Measurements from ENCODE around the gene IFT122. TPM values are rescaled to one million over a fixed set of nuclear protein-coding genes. Genes with fewer than 3 reads are reported as not detected.

The IFT122 gene
- total RNA-seq, 2 experiments from 2014 or later, result 22.7 to 26.7 TPM

DNA sequence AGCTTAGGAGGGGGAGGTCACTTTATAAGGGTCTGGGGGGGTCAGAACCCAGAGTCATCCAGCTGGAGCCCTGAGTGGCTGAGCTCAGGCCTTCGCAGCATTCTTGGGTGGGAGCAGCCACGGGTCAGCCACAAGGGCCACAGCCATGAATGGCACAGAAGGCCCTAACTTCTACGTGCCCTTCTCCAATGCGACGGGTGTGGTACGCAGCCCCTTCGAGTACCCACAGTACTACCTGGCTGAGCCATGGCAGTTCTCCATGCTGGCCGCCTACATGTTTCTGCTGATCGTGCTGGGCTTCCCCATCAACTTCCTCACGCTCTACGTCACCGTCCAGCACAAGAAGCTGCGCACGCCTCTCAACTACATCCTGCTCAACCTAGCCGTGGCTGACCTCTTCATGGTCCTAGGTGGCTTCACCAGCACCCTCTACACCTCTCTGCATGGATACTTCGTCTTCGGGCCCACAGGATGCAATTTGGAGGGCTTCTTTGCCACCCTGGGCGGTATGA, 88.6 kb downstream of the IFT122 start, which contains the start of gene RHO:
Gene RHO, plus strand, starts transcription at position 51 of the 512 bp plus-strand sequence. Its CDS starts 95 bp downstream, at position 146.
- ChIA-PET CTCF (no interaction called here), POLR2A (no interaction called here)

DNA sequence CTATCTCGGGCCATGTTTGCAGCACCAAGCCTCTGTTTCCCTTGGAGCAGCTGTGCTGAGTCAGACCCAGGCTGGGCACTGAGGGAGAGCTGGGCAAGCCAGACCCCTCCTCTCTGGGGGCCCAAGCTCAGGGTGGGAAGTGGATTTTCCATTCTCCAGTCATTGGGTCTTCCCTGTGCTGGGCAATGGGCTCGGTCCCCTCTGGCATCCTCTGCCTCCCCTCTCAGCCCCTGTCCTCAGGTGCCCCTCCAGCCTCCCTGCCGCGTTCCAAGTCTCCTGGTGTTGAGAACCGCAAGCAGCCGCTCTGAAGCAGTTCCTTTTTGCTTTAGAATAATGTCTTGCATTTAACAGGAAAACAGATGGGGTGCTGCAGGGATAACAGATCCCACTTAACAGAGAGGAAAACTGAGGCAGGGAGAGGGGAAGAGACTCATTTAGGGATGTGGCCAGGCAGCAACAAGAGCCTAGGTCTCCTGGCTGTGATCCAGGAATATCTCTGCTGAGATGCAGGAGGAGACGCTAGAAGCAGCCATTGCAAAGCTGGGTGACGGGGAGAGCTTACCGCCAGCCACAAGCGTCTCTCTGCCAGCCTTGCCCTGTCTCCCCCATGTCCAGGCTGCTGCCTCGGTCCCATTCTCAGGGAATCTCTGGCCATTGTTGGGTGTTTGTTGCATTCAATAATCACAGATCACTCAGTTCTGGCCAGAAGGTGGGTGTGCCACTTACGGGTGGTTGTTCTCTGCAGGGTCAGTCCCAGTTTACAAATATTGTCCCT, 89.6 kb downstream of the IFT122 start:
- no peak overlapping the region for H3K27ac Mint-ChIP-seq
- ATAC-seq (ENCODE audit: poor library complexity) (no peak), DNase-seq (no peak)
- H3K9me3 Mint-ChIP-seq, result no peaks in the 10 kb centered on the region
- H3K36me3 Mint-ChIP-seq (ENCODE audit: low read depth), result no peaks in the 10 kb centered on the region
- Histone ChIP-seq H3K9me3 (ENCODE audit: control insufficient read depth in 1 of 2, insufficient read depth in 1 of 2, low read length in 2 of 2) (no peaks in the 10 kb centered on the region), H3K4me3 (ENCODE audit: low read length) (no peak overlapping the region), H3K36me3 (ENCODE audit: insufficient read depth, low read length) (no peaks in the 10 kb centered on the region), H3K4me1 (ENCODE audit: insufficient read depth, low read length) (peaks cover 3% of the 10 kb centered on the region), H3K27ac (ENCODE audit: low read depth in 1 of 2, low read length in 2 of 2) (no peak overlapping the region), H3K27me3 (ENCODE audit: control insufficient read depth in 1 of 2, insufficient read depth in 2 of 2, low read length in 2 of 2) (no peaks in the 10 kb centered on the region)
- no peaks in the 10 kb centered on the region for H3K27me3 Mint-ChIP-seq
- no peaks in the 10 kb centered on the region for H3K4me1 Mint-ChIP-seq (ENCODE audit: low read depth)
- POLR2A ChIA-PET, result no interaction called here
- no peak overlapping the region for H3K4me3 Mint-ChIP-seq
- intact Hi-C loops (cut with DNase I, micrococcal nuclease), result no loop called here
- CTCF ChIA-PET, result no interaction called here
- TF ChIP-seq, protein P1, sequence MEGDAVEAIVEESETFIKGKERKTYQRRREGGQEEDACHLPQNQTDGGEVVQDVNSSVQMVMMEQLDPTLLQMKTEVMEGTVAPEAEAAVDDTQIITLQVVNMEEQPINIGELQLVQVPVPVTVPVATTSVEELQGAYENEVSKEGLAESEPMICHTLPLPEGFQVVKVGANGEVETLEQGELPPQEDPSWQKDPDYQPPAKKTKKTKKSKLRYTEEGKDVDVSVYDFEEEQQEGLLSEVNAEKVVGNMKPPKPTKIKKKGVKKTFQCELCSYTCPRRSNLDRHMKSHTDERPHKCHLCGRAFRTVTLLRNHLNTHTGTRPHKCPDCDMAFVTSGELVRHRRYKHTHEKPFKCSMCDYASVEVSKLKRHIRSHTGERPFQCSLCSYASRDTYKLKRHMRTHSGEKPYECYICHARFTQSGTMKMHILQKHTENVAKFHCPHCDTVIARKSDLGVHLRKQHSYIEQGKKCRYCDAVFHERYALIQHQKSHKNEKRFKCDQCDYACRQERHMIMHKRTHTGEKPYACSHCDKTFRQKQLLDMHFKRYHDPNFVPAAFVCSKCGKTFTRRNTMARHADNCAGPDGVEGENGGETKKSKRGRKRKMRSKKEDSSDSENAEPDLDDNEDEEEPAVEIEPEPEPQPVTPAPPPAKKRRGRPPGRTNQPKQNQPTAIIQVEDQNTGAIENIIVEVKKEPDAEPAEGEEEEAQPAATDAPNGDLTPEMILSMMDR (IDR thresholded peaks at IDR 0.05), result no peak

More for the DNA sequence above, 88.6 kb downstream of the IFT122 start, which contains the start of gene RHO:
- intact Hi-C loops (cut with DNase I, micrococcal nuclease), result no loop called here
- no peaks in the 10 kb centered on the region for H3K27me3 ChIP-seq (ENCODE audit: control insufficient read depth in 1 of 2, insufficient read depth in 2 of 2, low read length in 2 of 2)
- TF ChIP-seq, protein P1 (IDR thresholded peaks at IDR 0.05), result no peak
- no peak for DNase-seq
- peaks cover 3% of the 10 kb centered on the region for H3K4me1 ChIP-seq (ENCODE audit: insufficient read depth, low read length)
- Mint-ChIP-seq H3K9me3 (no peaks in the 10 kb centered on the region), H3K27ac (no peak within 1 kb of the TSS), H3K36me3 (ENCODE audit: low read depth) (no peaks in the 10 kb centered on the region), H3K4me1 (ENCODE audit: low read depth) (no peaks in the 10 kb centered on the region), H3K27me3 (no peaks in the 10 kb centered on the region), H3K4me3 (no peak within 1 kb of the TSS)
- no peak within 1 kb of the TSS for H3K4me3 ChIP-seq (ENCODE audit: low read length)
- H3K9me3 ChIP-seq (ENCODE audit: control insufficient read depth in 1 of 2, insufficient read depth in 1 of 2, low read length in 2 of 2), result no peaks in the 10 kb centered on the region
- H3K27ac ChIP-seq (ENCODE audit: low read depth in 1 of 2, low read length in 2 of 2), result no peak within 1 kb of the TSS
- ATAC-seq (ENCODE audit: poor library complexity), result no peak
- no peaks in the 10 kb centered on the region for H3K36me3 ChIP-seq (ENCODE audit: insufficient read depth, low read length)

DNA sequence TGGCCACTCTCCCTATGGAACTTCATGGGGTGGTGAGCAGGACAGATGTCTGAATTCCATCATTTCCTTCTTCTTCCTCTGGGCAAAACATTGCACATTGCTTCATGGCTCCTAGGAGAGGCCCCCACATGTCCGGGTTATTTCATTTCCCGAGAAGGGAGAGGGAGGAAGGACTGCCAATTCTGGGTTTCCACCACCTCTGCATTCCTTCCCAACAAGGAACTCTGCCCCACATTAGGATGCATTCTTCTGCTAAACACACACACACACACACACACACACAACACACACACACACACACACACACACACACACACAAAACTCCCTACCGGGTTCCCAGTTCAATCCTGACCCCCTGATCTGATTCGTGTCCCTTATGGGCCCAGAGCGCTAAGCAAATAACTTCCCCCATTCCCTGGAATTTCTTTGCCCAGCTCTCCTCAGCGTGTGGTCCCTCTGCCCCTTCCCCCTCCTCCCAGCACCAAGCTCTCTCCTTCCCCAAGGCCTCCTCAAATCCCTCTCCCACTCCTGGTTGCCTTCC, 90.3 kb downstream of the IFT122 start:
- H3K36me3 Mint-ChIP-seq (ENCODE audit: low read depth), result no peaks in the 10 kb centered on the region
- POLR2A ChIA-PET, result no interaction called here
- Histone ChIP-seq H3K9me3 (ENCODE audit: control insufficient read depth in 1 of 2, insufficient read depth in 1 of 2, low read length in 2 of 2) (no peaks in the 10 kb centered on the region), H3K4me3 (ENCODE audit: low read length) (no peak overlapping the region), H3K36me3 (ENCODE audit: insufficient read depth, low read length) (no peaks in the 10 kb centered on the region), H3K27ac (ENCODE audit: low read depth in 1 of 2, low read length in 2 of 2) (no peak overlapping the region), H3K27me3 (ENCODE audit: control insufficient read depth in 1 of 2, insufficient read depth in 2 of 2, low read length in 2 of 2) (no peaks in the 10 kb centered on the region), H3K4me1 (ENCODE audit: insufficient read depth, low read length) (peaks cover 3% of the 10 kb centered on the region)
- DNase-seq (no peak), ATAC-seq (ENCODE audit: poor library complexity) (no peak)
- no peaks in the 10 kb centered on the region for H3K27me3 Mint-ChIP-seq
- TF ChIP-seq, protein P1 (IDR thresholded peaks at IDR 0.05), result no peak
- H3K4me3 Mint-ChIP-seq, result no peak overlapping the region
- intact Hi-C loops (cut with DNase I, micrococcal nuclease), result no loop called here
- CTCF ChIA-PET, result no interaction called here
- H3K9me3 Mint-ChIP-seq, result no peaks in the 10 kb centered on the region
- H3K4me1 Mint-ChIP-seq (ENCODE audit: low read depth), result no peaks in the 10 kb centered on the region
- no peak overlapping the region for H3K27ac Mint-ChIP-seq
